Caco-2 (cell line): ENCODE data around the gene ATM. TPM values are rescaled to one million over a fixed set of nuclear protein-coding genes. Genes with fewer than 3 reads are reported as not detected.

Source experiments
- BruUV-seq: library from RNA; stranded (reverse); fragments of 400-500 nt; replicated peaks from 2 replicates; lab custom pipeline; 2021; lab: Mats Ljungman, UMichigan
- CTCF ChIA-PET: fragments of 300-600 bp; sonication (Branson Sonifier 250); formaldehyde crosslinking; loops from one replicate; lab custom pipeline; 2022; ENCODE audit warnings: antibody characterized with exemption; lab: Charles Lee
- POLR2A ChIA-PET: fragments of 300-600 bp; sonication (Branson Sonifier 250); formaldehyde crosslinking; loops from one replicate; lab custom pipeline; 2022; ENCODE audit warnings: antibody characterized with exemption; lab: Charles Lee
- DNase-seq, 2 experiments: peaks; one replicate each; pipeline versions ENCODE4 v3.0.0 to v3.0.0-alpha.2; 2020 to 2022
- H3K27me3 ChIP-seq: replicated peaks from 2 replicates; pipeline ENCODE4 v1.6.0; 2011; ENCODE audit warnings: low read length; ENCODE audit not compliant: control insufficient read depth, insufficient read depth
- H3K36me3 ChIP-seq: 2 replicates; pipeline ENCODE4 v1.5.1; 2011; ENCODE audit warnings: low read length; ENCODE audit not compliant: control insufficient read depth, insufficient read depth
- H3K4me1 ChIP-seq: fragments of 250-450 bp; sonication (Bioruptor Pico); 2 replicates; pipeline ENCODE4 v1.5.1; 2020; ENCODE audit warnings: mild to moderate bottlenecking
- H3K4me3 ChIP-seq: 2 replicates; pipeline ENCODE4 v1.5.1; 2011; ENCODE audit warnings: low read depth, mild to moderate bottlenecking, control low read depth, low read length
- H3K9me3 ChIP-seq: fragments of 250-450 bp; sonication (Bioruptor Pico); 2 replicates; pipeline ENCODE4 v1.5.1; 2020; ENCODE audit warnings: mild to moderate bottlenecking, moderate library complexity
- H3K27ac Mint-ChIP-seq: one replicate; pipeline ENCODE4 v1.8.0; 2022; ENCODE audit warnings: mixed read lengths; ENCODE audit not compliant: unreplicated experiment
- H3K27me3 Mint-ChIP-seq: one replicate; pipeline ENCODE4 v1.8.0; 2022; ENCODE audit warnings: mixed read lengths; ENCODE audit not compliant: insufficient read depth, unreplicated experiment
- H3K36me3 Mint-ChIP-seq: one replicate; pipeline ENCODE4 v1.8.0; 2022; ENCODE audit warnings: mild to moderate bottlenecking, mixed read lengths; ENCODE audit not compliant: insufficient read depth, unreplicated experiment
- H3K4me1 Mint-ChIP-seq: one replicate; pipeline ENCODE4 v1.8.0; 2022; ENCODE audit warnings: low read depth, mixed read lengths; ENCODE audit not compliant: unreplicated experiment
- H3K4me3 Mint-ChIP-seq: one replicate; pipeline ENCODE4 v1.8.0; 2022; ENCODE audit warnings: mild to moderate bottlenecking, moderate library complexity, mixed read lengths; ENCODE audit not compliant: unreplicated experiment
- H3K9me3 Mint-ChIP-seq: one replicate; pipeline ENCODE4 v1.8.0; 2022; ENCODE audit warnings: mixed read lengths; ENCODE audit not compliant: unreplicated experiment
- CTCF ChIP-seq, 2 experiments: fragments of 200-600 bp in 1 of 2; IDR thresholded peaks; 1 replicate in 1 of 2; 2 replicates in 1 of 2; pipeline versions ENCODE4 v1.5.1 to v1.8.0; 2011 to 2022; ENCODE audit warnings: antibody characterized with exemption in 1 of 2, control low read depth in 1 of 2, inconsistent platforms in 1 of 2, low read depth in 1 of 2, low read length in 1 of 2, mild to moderate bottlenecking in 1 of 2, moderate library complexity in 1 of 2; ENCODE audit not compliant: insufficient read depth in 1 of 2, severe bottlenecking in 1 of 2, unreplicated experiment in 1 of 2
- intact Hi-C: fragments of 100-400 bp; cut with micrococcal nuclease; formaldehyde crosslinking; loops from one replicate; pipeline ENCODE4 v1.10.0; 2022; ENCODE audit not compliant: unreplicated experiment
- total RNA-seq: library from RNA; stranded (reverse); gene quantifications from 2 replicates; pipeline ENCODE4 v1.2.3, GENCODE V29; 2022

Gene ATM
- total RNA-seq, 1 experiment from 2014 or later = 77.1 TPM

- Histone ChIP-seq H3K4me1 (peaks cover 13% of the 10 kb centered on the region), H3K36me3 (0 out of 2 replicates have a peak, but pooled peaks cover 1% of the 10 kb centered on the region), H3K4me3 (no peak overlapping the region), H3K9me3 (no peaks in the 10 kb centered on the region), H3K27me3 (no peaks in the 10 kb centered on the region)
- no peak for DNase-seq
- no peak overlapping the region for H3K27ac Mint-ChIP-seq
- no peaks in the 10 kb centered on the region for H3K27me3 Mint-ChIP-seq
- peaks cover 21% of the 10 kb centered on the region for H3K4me1 Mint-ChIP-seq
- ChIA-PET POLR2A (no interaction called here), CTCF (interaction anchor here (0.5 kb wide), 1 partner anchor 46 kb away, joined by 3 read pairs; no protein-coding TSS in a partner anchor)
- no TSS peak for BruUV-seq
- no peak overlapping the region for H3K4me3 Mint-ChIP-seq
- TF ChIP-seq CTCF (IDR thresholded peaks at IDR 0.05; ENCODE audit: insufficient read depth in 1 of 2, low read depth in 1 of 2, low read length in 1 of 2, severe bottlenecking in 1 of 2, unreplicated experiment in 1 of 2) = no peak
- H3K36me3 Mint-ChIP-seq = peaks cover 24% of the 10 kb centered on the region
- no peaks in the 10 kb centered on the region for H3K9me3 Mint-ChIP-seq
- intact Hi-C loops = no loop called here
Measured at GRCh38 chr11:108218912-108219783, 3.7 kb upstream of the ATM start.

GRCh38 chr11:108220721-108221336 lies 2.0 kb upstream of the ATM start:
- Histone ChIP-seq H3K27me3 (no peaks in the 10 kb centered on the region), H3K4me3 (peak overlapping the region; percentile 62), H3K36me3 (0 out of 2 replicates have a peak, but pooled peaks cover 1% of the 10 kb centered on the region), H3K9me3 (no peaks in the 10 kb centered on the region), H3K4me1 (peaks cover 19% of the 10 kb centered on the region)
- POLR2A ChIA-PET = interaction anchor here (0.6 kb wide), 1 partner anchor 372 kb away, joined by 3 read pairs; no protein-coding TSS in a partner anchor
- H3K36me3 Mint-ChIP-seq = peaks cover 24% of the 10 kb centered on the region
- H3K4me3 Mint-ChIP-seq = no peak overlapping the region
- no peak for TF ChIP-seq CTCF (IDR thresholded peaks at IDR 0.05; ENCODE audit: insufficient read depth in 1 of 2, low read depth in 1 of 2, low read length in 1 of 2, severe bottlenecking in 1 of 2, unreplicated experiment in 1 of 2)
- DNase-seq = peak in 1 of 2 experiments; percentile 24
- peaks cover 21% of the 10 kb centered on the region for H3K4me1 Mint-ChIP-seq
- H3K27me3 Mint-ChIP-seq = no peaks in the 10 kb centered on the region
- CTCF ChIA-PET = no interaction called here
- H3K9me3 Mint-ChIP-seq = no peaks in the 10 kb centered on the region
- no peak overlapping the region for H3K27ac Mint-ChIP-seq
- intact Hi-C loops = loop anchor here (5.0 kb wide), 1 partner anchor 196 kb away; no protein-coding TSS in a partner anchor
- no TSS peak for BruUV-seq

- Histone ChIP-seq H3K9me3 (no peaks in the 10 kb centered on the region), H3K4me3 (peak overlapping the region; percentile 62), H3K36me3 (0 out of 2 replicates have a peak, but pooled peaks cover 1% of the 10 kb centered on the region), H3K27me3 (no peaks in the 10 kb centered on the region), H3K4me1 (peaks cover 19% of the 10 kb centered on the region)
- Mint-ChIP-seq H3K4me3 (no peak overlapping the region), H3K36me3 (peaks cover 24% of the 10 kb centered on the region), H3K27me3 (no peaks in the 10 kb centered on the region), H3K9me3 (no peaks in the 10 kb centered on the region), H3K4me1 (peaks cover 21% of the 10 kb centered on the region), H3K27ac (no peak overlapping the region)
- DNase-seq = no peak
- no peak for TF ChIP-seq CTCF (IDR thresholded peaks at IDR 0.05; ENCODE audit: insufficient read depth in 1 of 2, low read depth in 1 of 2, low read length in 1 of 2, severe bottlenecking in 1 of 2, unreplicated experiment in 1 of 2)
- intact Hi-C loops = loop anchor here (5.0 kb wide), 1 partner anchor 196 kb away; no protein-coding TSS in a partner anchor
- ChIA-PET POLR2A (interaction anchor here (0.6 to 0.7 kb wide), 2 partner anchors 77 to 443 kb away, joined by 4 read pairs; partner anchors contain the start of gene DDX10), CTCF (interaction anchor here (0.5 to 1.3 kb wide), 2 partner anchors 330 to 396 kb away, joined by 3 to 4 read pairs; no protein-coding TSS in a partner anchor)
- BruUV-seq = no TSS peak
Measured at GRCh38 chr11:108221371-108221770, 1.5 kb upstream of the ATM start.
